HepG2 (cell line): ENCODE results near the gene ZNF22. TPM values are rescaled to one million over a fixed set of nuclear protein-coding genes. Genes with fewer than 3 reads are reported as not detected.

Source experiments
- ATF2 ChIP-seq: sonication (generic); formaldehyde crosslinking; IDR thresholded peaks from 2 replicates; pipeline ENCODE4 v1.4.0; 2020; ENCODE audit warnings: missing genetic modification reagents
- ATF7 ChIP-seq, 2 experiments: fragments of 450-650 bp in 1 of 2; sonication (generic) in 1 of 2; formaldehyde crosslinking in 1 of 2; IDR thresholded peaks; 2 replicates each; pipeline versions ENCODE4 v1.4.0 to v1.6.1; 2016 to 2020; ENCODE audit warnings: antibody characterized with exemption in 1 of 2, mild to moderate bottlenecking in 1 of 2, missing genetic modification reagents in 1 of 2
- ATRX ChIP-seq: sonication (generic); formaldehyde crosslinking; IDR thresholded peaks from 2 replicates; pipeline ENCODE4 v1.4.0; 2020; ENCODE audit warnings: missing genetic modification reagents, borderline replicate concordance
- CREB1 ChIP-seq, 2 experiments: fragments of 450-650 bp in 1 of 2; IDR thresholded peaks; 2 replicates each; pipeline ENCODE4 v1.6.1; 2016 to 2017; ENCODE audit warnings: control low read depth in 1 of 2, mild to moderate bottlenecking in 1 of 2, missing compliant biosample characterization in 1 of 2, missing genetic modification characterization in 1 of 2
- EZH2 ChIP-seq: conservative IDR thresholded peaks from 2 replicates; pipeline ENCODE4 v1.6.1; 2012; ENCODE audit warnings: mild to moderate bottlenecking, low read depth, low read length, moderate library complexity
- HNRNPLL ChIP-seq: fragments of 200-400 bp; formaldehyde crosslinking; IDR thresholded peaks from 2 replicates; pipeline ENCODE4 v1.6.1; 2017; ENCODE audit warnings: mild to moderate bottlenecking, low read depth, low read length; ENCODE audit not compliant: poor library complexity, severe bottlenecking
- HNRNPUL1 ChIP-seq: fragments of 200-400 bp; formaldehyde crosslinking; IDR thresholded peaks from 2 replicates; pipeline ENCODE4 v1.6.1; 2017; ENCODE audit warnings: low read depth, mild to moderate bottlenecking, low read length, moderate library complexity
- KAT8 ChIP-seq: IDR thresholded peaks from 2 replicates; pipeline ENCODE4 v1.6.1; 2016; ENCODE audit warnings: missing genetic modification reagents, missing compliant biosample characterization
- MYNN ChIP-seq: sonication (generic); formaldehyde crosslinking; IDR thresholded peaks from 2 replicates; pipeline ENCODE4 v1.4.0; 2020; ENCODE audit warnings: mild to moderate bottlenecking, low read depth, missing genetic modification reagents
- RFXANK ChIP-seq: IDR thresholded peaks from 2 replicates; pipeline ENCODE4 v1.6.1; 2016
- SMARCE1 ChIP-seq: fragments of 450-650 bp; IDR thresholded peaks from 2 replicates; pipeline ENCODE4 v1.6.1; 2017; ENCODE audit warnings: borderline replicate concordance
- ZBTB49 ChIP-seq: sonication (generic); formaldehyde crosslinking; IDR thresholded peaks from 2 replicates; pipeline ENCODE4 v1.4.0; 2020; ENCODE audit warnings: missing genetic modification reagents, borderline replicate concordance
- ZGPAT ChIP-seq: IDR thresholded peaks from 2 replicates; pipeline ENCODE4 v1.6.1; 2016; ENCODE audit warnings: mild to moderate bottlenecking
- ZMYM2 ChIP-seq: sonication (generic); formaldehyde crosslinking; IDR thresholded peaks from 2 replicates; pipeline ENCODE4 v1.8.0; 2022; ENCODE audit warnings: mild to moderate bottlenecking, missing genetic modification reagents
- ZMYM4 ChIP-seq: sonication (generic); formaldehyde crosslinking; IDR thresholded peaks from 2 replicates; pipeline ENCODE4 v1.8.1; 2023; ENCODE audit warnings: mild to moderate bottlenecking, missing genetic modification reagents
- ZNF17 ChIP-seq: sonication (generic); formaldehyde crosslinking; IDR thresholded peaks from 2 replicates; pipeline ENCODE4 v1.5.0; 2020; ENCODE audit warnings: mild to moderate bottlenecking, missing genetic modification reagents
- ZNF225 ChIP-seq: sonication (generic); formaldehyde crosslinking; IDR thresholded peaks from 2 replicates; pipeline ENCODE4 v1.4.0; 2020; ENCODE audit warnings: mild to moderate bottlenecking, missing genetic modification reagents
- ZNF567 ChIP-seq: sonication (generic); formaldehyde crosslinking; IDR thresholded peaks from 2 replicates; pipeline ENCODE4 v1.8.1; 2023; ENCODE audit warnings: mild to moderate bottlenecking, missing genetic modification reagents, borderline replicate concordance
- ZNF691 ChIP-seq: sonication (generic); formaldehyde crosslinking; IDR thresholded peaks from 2 replicates; pipeline ENCODE4 v1.4.0; 2020; ENCODE audit warnings: missing genetic modification reagents, low read depth, mild to moderate bottlenecking, borderline replicate concordance
- ZSCAN22 ChIP-seq: sonication (generic); formaldehyde crosslinking; IDR thresholded peaks from 2 replicates; pipeline ENCODE4 v1.4.0; 2020; ENCODE audit warnings: mild to moderate bottlenecking, missing genetic modification reagents
- ZUFSP ChIP-seq: sonication (generic); formaldehyde crosslinking; IDR thresholded peaks from 2 replicates; pipeline ENCODE4 v1.9.0; 2021; ENCODE audit warnings: missing genetic modification reagents, mild to moderate bottlenecking, borderline replicate concordance
- polyA plus RNA-seq, 8 experiments: library from polyadenylated mRNA; depleted of rRNA in 3 of 8; stranded (reverse) in 7 of 8; unstranded in 1 of 8; fragments of >200 nt; fragmentation: Illumina TruSeq in 4 of 8; extraction: Trizol in 4 of 8; gene quantifications; 2 replicates each; pipeline versions ENCODE4 v1.2.1 to v1.2.3, GENCODE V29; 2011 to 2016; ENCODE audit warnings: low read depth in 4 of 8, missing spikeins in 1 of 8, mixed read lengths in 1 of 8; ENCODE audit not compliant: insufficient read depth in 1 of 8
- total RNA-seq, 5 experiments: library from RNA; depleted of rRNA; stranded (reverse); fragments of >200 nt; fragmentation: Illumina TruSeq; extraction: Trizol; gene quantifications; 2 replicates each; pipeline ENCODE4 v1.2.3, GENCODE V29; 2016; ENCODE audit warnings: low read depth in 1 of 5

Gene ZNF22
- total and polyA plus RNA-seq, 2 of the 13 experiments (the other 11 are each of a cell fraction or from before 2014, with no cell fraction given): 0.40 to 1.3 TPM

GRCh38 chr10:44977287-44978212 lies 23.2 kb upstream of the ZNF22 start (continued):
- TF ChIP-seq ZGPAT: peak; percentile 41; the same call in 1 of the 2 replicates
- 0 out of 2 replicates have a peak, but pooled peaks have one; percentile 29 for TF ChIP-seq KAT8
- no peak for TF ChIP-seq ZNF17
- no peak for TF ChIP-seq ATF7 (IDR thresholded peaks at IDR 0.05)
- TF ChIP-seq ATF7 (CRISPR knock-in tag; IDR thresholded peaks at IDR 0.05): no peak
- TF ChIP-seq ATF2: no peak
- no peak for TF ChIP-seq ZUFSP
- TF ChIP-seq ZMYM2 (CRISPR knock-in tag): no peak
- TF ChIP-seq ATRX (CRISPR knock-in tag): no peak
- no peak for TF ChIP-seq SMARCE1
- TF ChIP-seq CREB1 (IDR thresholded peaks at IDR 0.05): no peak
- no peak for TF ChIP-seq CREB1 (CRISPR knock-in tag; IDR thresholded peaks at IDR 0.05)
- TF ChIP-seq ZMYM4 (CRISPR knock-in tag): no peak
- no peak for TF ChIP-seq ZSCAN22 (CRISPR knock-in tag)
- TF ChIP-seq ZBTB49 (CRISPR knock-in tag): no peak
- no peak for TF ChIP-seq MYNN (CRISPR knock-in tag)
- TF ChIP-seq ZNF225 (CRISPR knock-in tag): no peak
- peak; percentile 19 for TF ChIP-seq HNRNPLL
- no peak for TF ChIP-seq HNRNPUL1
- no peak for TF ChIP-seq EZH2
- TF ChIP-seq ZNF691 (CRISPR knock-in tag): peak; percentile 43; the same call in 1 of the 2 replicates
- TF ChIP-seq ZNF567 (CRISPR knock-in tag): no peak
- 0 out of 2 replicates have a peak, but pooled peaks have one; percentile 26 for TF ChIP-seq RFXANK (CRISPR knock-in tag)
